Hepatocyte (in vitro differentiated cells): Measurements from ENCODE around the gene ARHGAP21. TPM values are rescaled to one million over a fixed set of nuclear protein-coding genes. Genes with fewer than 3 reads are reported as not detected.

ENCODE experiments used
- DNase-seq: peaks from one replicate; pipeline ENCODE4 v3.0.0-alpha.2; 2016; ENCODE audit warnings: low spot score
- H2AFZ ChIP-seq: fragments of 200-600 bp; sonication (generic); 2 replicates; pipeline ENCODE4 v1.6.0; 2016; ENCODE audit warnings: antibody characterized with exemption, mild to moderate bottlenecking
- H3K27ac ChIP-seq: fragments of 200-600 bp; sonication (generic); 2 replicates; pipeline ENCODE4 v1.5.1; 2016; ENCODE audit warnings: mild to moderate bottlenecking
- H3K27me3 ChIP-seq: fragments of 200-600 bp; sonication (generic); 2 replicates; pipeline ENCODE4 v1.6.1; 2016
- H3K36me3 ChIP-seq: fragments of 200-600 bp; sonication (generic); replicated peaks from 2 replicates; pipeline ENCODE4 v1.5.1; 2016; ENCODE audit warnings: low read depth; ENCODE audit not compliant: insufficient read depth
- H3K4me1 ChIP-seq: fragments of 200-600 bp; sonication (generic); 2 replicates; pipeline ENCODE4 v1.5.1; 2016; ENCODE audit warnings: mild to moderate bottlenecking, moderate library complexity; ENCODE audit not compliant: insufficient read depth
- H3K4me2 ChIP-seq: fragments of 200-600 bp; sonication (generic); 2 replicates; pipeline ENCODE4 v1.6.0; 2016
- H3K4me3 ChIP-seq: fragments of 200-600 bp; sonication (generic); 2 replicates; pipeline ENCODE4 v1.5.1; 2016; ENCODE audit warnings: mild to moderate bottlenecking
- H3K79me2 ChIP-seq: fragments of 200-600 bp; sonication (generic); 2 replicates; pipeline ENCODE4 v1.6.0; 2017; ENCODE audit warnings: mild to moderate bottlenecking
- H3K9me2 ChIP-seq: fragments of 200-600 bp; sonication (generic); replicated peaks from 2 replicates; pipeline ENCODE4 v1.6.0; 2017; ENCODE audit warnings: mild to moderate bottlenecking; ENCODE audit not compliant: insufficient read depth
- H3K9me3 ChIP-seq: fragments of 200-600 bp; sonication (generic); 2 replicates; pipeline ENCODE4 v1.5.1; 2016; ENCODE audit warnings: low read depth, mild to moderate bottlenecking
- H4K20me1 ChIP-seq: fragments of 200-600 bp; sonication (generic); 2 replicates; pipeline ENCODE4 v1.6.0; 2016; ENCODE audit warnings: mild to moderate bottlenecking; ENCODE audit not compliant: insufficient read depth, poor library complexity, severe bottlenecking
- CTCF ChIP-seq: fragments of 200-600 bp; sonication (generic); IDR thresholded peaks from 2 replicates; pipeline ENCODE4 v1.5.1; 2016; ENCODE audit warnings: antibody characterized with exemption, mild to moderate bottlenecking; ENCODE audit not compliant: poor library complexity
- EZH2 ChIP-seq: fragments of 200-600 bp; sonication (generic); IDR thresholded peaks from 2 replicates; pipeline ENCODE4 v1.6.1; 2016; ENCODE audit warnings: antibody characterized with exemption, mild to moderate bottlenecking, borderline replicate concordance
- EZH2phosphoT487 ChIP-seq: fragments of 200-600 bp; sonication (generic); IDR thresholded peaks from one replicate; pipeline ENCODE4 v1.6.1; 2018; ENCODE audit warnings: antibody characterized with exemption, mild to moderate bottlenecking, low read depth, moderate library complexity; ENCODE audit not compliant: unreplicated experiment, severe bottlenecking
- WGBS: methylation state at CpG from one replicate; pipeline ENCODE4 v1.1.6; 2016; ENCODE audit warnings: low lambda C conversion rate; ENCODE audit errors: missing lambda C conversion rate; 5-methylcytosine and 5-hydroxymethylcytosine counted together
- polyA plus RNA-seq: library from polyadenylated mRNA; unstranded; fragments of >200 nt; fragmentation: Nextera tagmentation; extraction: Ambion mirVana; gene quantifications from 2 replicates; pipeline ENCODE4 v1.2.1, GENCODE V29; 2016
- total RNA-seq: library from RNA; depleted of rRNA; stranded (reverse); fragments of >200 nt; gene quantifications from 2 replicates; pipeline ENCODE4 v1.2.3, GENCODE V29; 2014

ARHGAP21 gene
- total and polyA plus RNA-seq, 2 experiments from 2014 or later, result 15.1 to 70.2 TPM

DNA sequence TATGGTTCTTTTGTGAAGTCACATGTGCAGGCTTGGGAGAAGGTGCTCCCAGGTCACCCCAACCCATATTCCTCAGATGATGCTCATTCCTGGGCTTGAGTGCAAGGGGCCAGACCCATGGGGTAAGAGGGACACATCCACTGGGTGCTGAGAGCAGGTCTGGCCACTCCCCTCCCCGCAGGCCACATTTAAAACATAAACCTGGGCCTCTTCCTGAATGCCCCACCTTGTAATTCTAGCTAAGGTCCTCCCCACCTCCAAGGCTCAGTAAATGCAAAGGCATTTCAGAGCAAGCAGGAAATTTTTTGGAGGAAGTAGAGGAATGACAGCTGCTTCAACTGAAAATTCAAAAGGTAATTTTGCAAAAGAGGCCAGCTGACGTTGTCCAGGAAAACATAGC, 172.5 kb downstream of the ARHGAP21 start:
- H3K36me3 ChIP-seq, result no peaks in the 10 kb centered on the region
- no peaks in the 10 kb centered on the region for H3K9me2 ChIP-seq
- H3K79me2 ChIP-seq, result no peaks in the 10 kb centered on the region
- H3K27me3 ChIP-seq, result no peaks in the 10 kb centered on the region
- no peak overlapping the region for H2AFZ ChIP-seq
- no peak for DNase-seq
- TF ChIP-seq EZH2phosphoT487, result no peak
- no peak for TF ChIP-seq EZH2
- TF ChIP-seq CTCF, result no peak
- no peak overlapping the region for H3K27ac ChIP-seq
- H3K4me2 ChIP-seq, result no peak overlapping the region
- 79% methylated on average over 2 of the region's 2 CpGs for WGBS
- no peaks in the 10 kb centered on the region for H3K4me1 ChIP-seq
- H4K20me1 ChIP-seq, result no peaks in the 10 kb centered on the region
- H3K9me3 ChIP-seq, result no peaks in the 10 kb centered on the region
- no peak overlapping the region for H3K4me3 ChIP-seq

- Histone ChIP-seq H3K27ac (no peak overlapping the region), H2AFZ (no peak overlapping the region), H3K9me2 (no peaks in the 10 kb centered on the region), H3K79me2 (no peaks in the 10 kb centered on the region), H3K4me1 (no peaks in the 10 kb centered on the region), H3K4me2 (no peak overlapping the region), H3K4me3 (no peak overlapping the region), H4K20me1 (no peaks in the 10 kb centered on the region), H3K9me3 (no peaks in the 10 kb centered on the region), H3K36me3 (no peaks in the 10 kb centered on the region), H3K27me3 (no peaks in the 10 kb centered on the region)
- WGBS, result 91% methylated on average over 10 of the region's 10 CpGs
- DNase-seq, result no peak
- TF ChIP-seq EZH2phosphoT487, result no peak
- TF ChIP-seq EZH2, result no peak
- no peak for TF ChIP-seq CTCF
These were observed 173.0 kb downstream of the ARHGAP21 start for GRCh38 chr10:24550680-24551079.

GRCh38 chr10:24545585-24545984, 178.1 kb downstream of the ARHGAP21 start:
- Histone ChIP-seq H3K27ac (no peak overlapping the region), H3K9me3 (no peaks in the 10 kb centered on the region), H3K9me2 (no peaks in the 10 kb centered on the region), H2AFZ (no peak overlapping the region), H3K27me3 (no peaks in the 10 kb centered on the region), H3K36me3 (peaks cover 2% of the 10 kb centered on the region), H3K79me2 (no peaks in the 10 kb centered on the region), H3K4me2 (no peak overlapping the region), H4K20me1 (no peaks in the 10 kb centered on the region), H3K4me1 (no peaks in the 10 kb centered on the region), H3K4me3 (no peak overlapping the region)
- whole genome bisulfite sequencing, result 96% methylated on average over 3 of the region's 3 CpGs
- TF ChIP-seq EZH2phosphoT487 (no peak), EZH2 (no peak), CTCF (no peak)
- DNase-seq, result no peak

DNA sequence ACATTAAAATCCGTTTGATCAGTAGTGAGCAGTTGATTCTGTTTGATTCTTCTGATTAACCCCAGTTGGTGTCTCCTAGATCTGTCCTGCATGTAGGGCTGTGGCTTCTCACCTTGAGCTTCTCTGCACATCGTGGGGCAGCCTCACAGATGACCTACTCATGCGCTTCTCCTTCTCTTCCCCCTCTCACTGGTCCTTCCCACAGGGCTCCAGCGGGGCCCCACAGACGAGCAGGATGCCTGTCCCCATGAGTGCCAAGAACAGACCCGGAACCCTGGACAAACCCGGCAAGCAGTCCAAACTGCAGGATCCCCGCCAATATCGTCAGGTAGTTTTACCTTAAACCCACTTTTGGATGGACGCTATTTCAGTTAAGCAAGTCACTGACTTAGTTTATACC, 178.9 kb downstream of the ARHGAP21 start:
- no peaks in the 10 kb centered on the region for H3K9me2 ChIP-seq
- H3K27ac ChIP-seq, result no peak overlapping the region
- no peak overlapping the region for H2AFZ ChIP-seq
- no peaks in the 10 kb centered on the region for H3K79me2 ChIP-seq
- no peak overlapping the region for H3K4me2 ChIP-seq
- no peaks in the 10 kb centered on the region for H4K20me1 ChIP-seq
- 94% methylated on average over 10 of the region's 10 CpGs for WGBS
- TF ChIP-seq EZH2 (no peak), CTCF (no peak), EZH2phosphoT487 (no peak)
- H3K4me1 ChIP-seq, result no peaks in the 10 kb centered on the region
- H3K9me3 ChIP-seq, result no peaks in the 10 kb centered on the region
- peaks cover 2% of the 10 kb centered on the region for H3K36me3 ChIP-seq
- no peak overlapping the region for H3K4me3 ChIP-seq
- no peak for DNase-seq
- H3K27me3 ChIP-seq, result no peaks in the 10 kb centered on the region
